Islet precursor cell (in vitro differentiated cells): ENCODE measurements around the gene GALNT7.

ENCODE experiments used
- DNase-seq: peaks from one replicate; pipeline ENCODE4 v3.0.0-alpha.2; 2018

GALNT7 gene

DNA sequence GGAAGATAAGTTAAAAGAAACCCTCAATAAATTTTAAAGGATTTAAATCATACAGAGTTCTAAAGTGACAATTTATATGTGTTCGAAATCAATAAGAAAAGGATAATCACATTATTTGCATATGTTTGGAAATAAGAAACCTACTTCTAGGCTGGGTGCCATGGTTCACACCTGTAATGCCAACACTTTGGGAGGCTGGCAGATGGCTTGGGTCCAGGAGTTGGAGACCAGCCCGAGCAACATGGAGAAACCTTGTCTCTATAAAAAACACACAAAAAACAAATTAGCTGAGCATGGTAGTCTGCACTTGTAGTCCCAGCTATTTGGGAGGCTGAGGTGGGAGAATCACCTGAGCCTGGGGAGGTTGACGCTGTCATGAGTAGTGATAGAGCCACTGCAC is 194.1 kb downstream of the GALNT7 start:
- no peak for DNase-seq

DNA sequence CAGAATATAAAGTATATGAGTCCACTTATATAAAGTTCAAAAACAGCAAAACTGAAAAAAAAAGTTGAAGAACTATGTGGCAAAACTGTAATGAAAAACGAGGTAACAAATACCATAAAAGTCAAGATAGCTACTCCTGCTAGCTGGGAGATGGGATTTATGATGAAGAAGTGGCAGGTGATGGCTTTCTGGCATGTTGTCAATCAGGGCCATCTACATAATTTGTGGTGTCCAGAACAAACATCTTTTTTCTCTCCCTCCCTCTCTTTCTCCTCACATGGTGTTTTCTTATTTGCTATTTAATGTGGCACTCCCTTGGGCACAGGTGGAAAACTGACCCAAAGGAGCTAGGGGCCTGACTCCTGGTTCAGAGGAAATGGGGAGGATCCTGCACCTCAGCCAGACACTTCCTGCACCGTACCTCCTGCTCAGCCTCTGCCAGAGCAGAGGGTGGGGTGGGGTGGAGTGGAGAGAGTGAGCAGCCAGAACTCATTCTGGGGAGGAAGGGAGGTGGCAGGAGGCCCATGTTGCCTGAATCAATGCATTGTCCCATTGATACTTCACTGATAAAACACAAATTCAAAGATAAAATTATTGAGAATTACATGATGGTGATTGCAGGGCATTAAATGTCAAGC is 196.9 kb downstream of the GALNT7 start:
- no peak for DNase-seq

DNA sequence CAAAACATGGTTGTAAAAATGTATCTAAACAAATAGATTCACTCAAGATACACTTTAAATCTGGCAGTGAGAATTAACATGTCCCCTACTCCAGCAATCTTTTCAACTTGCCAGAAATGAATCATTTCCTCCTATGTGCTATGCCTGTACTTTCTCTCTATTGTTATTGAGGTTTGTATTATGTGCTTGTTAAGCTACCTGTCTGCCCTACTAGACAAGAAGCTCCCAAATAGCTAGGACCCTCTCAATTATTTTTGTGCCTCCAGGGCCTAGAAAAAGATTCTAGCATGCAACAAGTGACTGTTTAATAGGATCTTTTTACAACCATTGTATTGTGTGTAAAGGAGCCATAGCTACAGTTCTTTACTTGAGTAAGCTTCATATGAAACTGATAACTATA is 198.7 kb downstream of the GALNT7 start:
- no peak for DNase-seq

DNA sequence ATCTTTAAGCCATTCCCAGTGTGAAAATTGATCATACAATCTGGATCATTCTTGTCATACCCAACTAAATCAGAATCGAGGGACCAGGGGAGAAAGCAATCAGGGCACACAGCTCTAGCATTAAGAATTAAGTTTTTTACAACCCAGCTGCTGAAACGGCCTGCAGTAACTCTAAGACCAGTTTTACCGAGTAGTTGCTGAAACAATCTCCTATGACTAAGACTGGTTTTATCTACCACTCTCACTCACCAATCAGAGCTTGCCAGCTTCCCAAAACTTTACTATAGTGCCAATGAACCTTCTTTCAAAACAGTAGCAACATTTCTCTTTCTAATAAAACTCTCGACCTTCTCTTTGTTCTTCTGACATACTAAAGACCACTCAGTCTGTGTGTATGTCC is 199.3 kb downstream of the GALNT7 start:
- no peak for DNase-seq

DNA sequence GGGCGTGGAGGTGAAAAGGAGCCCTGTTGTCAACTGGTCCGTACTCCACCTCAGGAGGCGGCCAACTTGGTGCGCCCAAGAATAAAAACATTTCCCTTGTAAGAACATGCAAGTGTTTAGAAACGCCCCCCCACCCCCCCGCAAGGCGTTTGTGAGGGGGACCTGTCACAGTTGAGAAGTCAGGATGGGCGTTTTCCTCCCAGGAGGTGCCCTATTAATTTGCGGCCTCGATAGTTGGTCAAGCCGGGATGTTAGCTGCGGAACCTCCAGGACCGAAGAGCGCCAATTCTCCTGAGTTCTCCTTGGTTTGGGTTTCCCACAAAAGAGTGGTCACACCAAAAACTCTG is 201.5 kb downstream of the GALNT7 start:
- no peak for DNase-seq

DNA sequence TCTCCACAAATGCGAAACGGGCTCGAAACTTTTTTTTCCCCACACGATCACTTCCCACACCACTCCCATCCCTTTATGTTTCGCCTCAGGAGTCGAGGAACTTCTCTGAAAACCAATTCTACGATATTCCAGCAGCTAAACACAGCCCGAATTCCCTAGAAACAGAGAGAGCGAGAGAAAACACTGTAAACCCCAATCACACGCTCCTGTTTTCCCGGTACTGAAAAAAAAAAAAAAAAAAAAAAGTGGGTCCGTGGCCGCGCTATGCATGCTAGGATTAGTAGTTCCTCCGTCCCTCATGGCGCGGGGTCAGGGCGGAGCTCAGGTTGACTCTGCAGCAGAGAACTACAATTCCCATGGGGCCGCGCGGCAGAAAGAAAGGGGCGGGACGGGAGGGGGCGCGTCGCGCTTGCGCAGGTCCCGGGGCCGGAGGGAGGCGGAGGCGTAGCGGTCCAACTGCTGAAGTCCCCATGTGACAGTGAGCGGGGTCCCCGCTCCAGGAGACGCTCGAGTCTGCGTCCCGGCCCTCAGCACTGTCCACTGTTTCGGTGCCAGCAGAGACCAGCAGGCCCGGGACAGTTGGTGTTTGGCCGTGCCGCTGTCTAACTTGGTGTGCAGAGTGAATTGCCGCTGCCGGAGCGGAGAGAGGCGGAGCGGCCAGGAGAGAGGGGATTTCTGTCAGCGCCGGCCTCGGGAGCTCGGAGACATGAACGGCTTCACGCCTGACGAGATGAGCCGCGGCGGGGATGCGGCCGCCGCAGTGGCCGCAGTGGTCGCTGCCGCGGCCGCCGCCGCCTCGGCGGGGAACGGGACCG is 202.1 kb downstream of the GALNT7 start, which contains the start of gene SAP30:
SAP30 (plus strand) TSS at position 478 of the 815 bp plus-strand sequence; CDS start at position 707, 229 bp downstream.
- DNase-seq = peak; percentile 99

DNA sequence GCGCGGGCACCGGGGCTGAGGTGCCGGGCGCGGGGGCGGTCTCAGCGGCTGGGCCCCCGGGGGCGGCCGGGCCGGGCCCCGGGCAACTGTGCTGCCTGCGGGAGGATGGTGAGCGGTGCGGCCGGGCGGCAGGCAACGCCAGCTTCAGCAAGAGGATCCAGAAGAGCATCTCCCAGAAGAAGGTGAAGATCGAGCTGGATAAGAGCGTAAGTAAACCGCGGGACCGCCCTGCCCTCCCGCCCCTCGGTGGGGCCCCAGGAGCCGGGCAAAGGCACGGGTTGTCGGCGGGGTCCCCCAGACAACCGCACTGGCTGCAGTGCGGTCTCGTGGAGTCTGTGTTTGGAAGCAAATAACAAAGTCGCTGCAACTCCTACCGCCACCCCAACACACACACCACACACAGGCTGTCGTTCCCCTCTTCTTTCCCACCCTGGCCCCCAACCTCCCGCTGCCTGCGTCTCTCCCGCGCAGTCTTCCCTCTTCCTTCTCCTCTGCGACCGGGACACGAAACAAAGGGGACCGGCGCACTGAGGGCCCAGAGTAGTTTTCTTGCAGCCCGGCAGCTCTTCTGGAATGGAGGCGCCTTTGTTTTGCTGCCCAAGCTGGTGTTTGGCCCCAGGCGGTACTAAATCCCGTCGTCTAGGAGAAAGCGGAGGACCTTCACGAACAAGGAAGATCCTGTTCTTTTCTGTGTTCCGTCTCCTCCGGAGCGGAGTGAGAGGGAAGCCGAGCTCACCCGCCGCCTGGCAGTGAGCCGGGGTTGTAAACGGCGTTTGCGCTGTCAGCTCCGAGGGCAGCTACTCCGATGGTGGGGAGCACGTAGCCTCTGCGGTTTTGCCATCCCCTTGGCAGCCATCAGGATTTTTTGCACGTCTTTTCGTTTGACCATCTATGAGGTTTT is 202.9 kb downstream of the GALNT7 start:
- DNase-seq = peak; percentile 91
